Activated T-cell treated with anti-CD3 and anti-CD28 coated beads, Interleukin-2, amount 50 U/mL, for 4 hours (primary cell): ENCODE results near the gene HPCAL1. TPM values are rescaled to one million over a fixed set of nuclear protein-coding genes. Genes with fewer than 3 reads are reported as not detected.
"Not testable (repeated sequence)": the region's sequence is repeated elsewhere in the genome, so short reads cannot be mapped to it uniquely, and the experiment has no call there.

Source experiments
- ATAC-seq, 2 donors: fragments of 200-7000 bp; cut with Tn5 transposase; one replicate each; pipeline ENCODE4 v1.10.0; 2021
- DNase-seq: peaks from one replicate; pipeline ENCODE4 v3.0.0-alpha.2; 2020
- H3K27me3 Mint-ChIP-seq: one replicate; pipeline ENCODE4 v1.8.0; 2021; ENCODE audit warnings: low read depth, mixed read lengths
- H3K36me3 Mint-ChIP-seq: one replicate; pipeline ENCODE4 v1.8.0; 2022; ENCODE audit warnings: mixed read lengths; ENCODE audit not compliant: insufficient read depth
- H3K4me1 Mint-ChIP-seq: one replicate; pipeline ENCODE4 v1.8.0; 2021; ENCODE audit warnings: low read depth, mixed read lengths
- H3K4me3 Mint-ChIP-seq: one replicate; pipeline ENCODE4 v1.8.0; 2021; ENCODE audit warnings: mild to moderate bottlenecking, moderate library complexity, mixed read lengths
- H3K9me3 Mint-ChIP-seq: one replicate; pipeline ENCODE4 v1.8.0; 2021; ENCODE audit warnings: mixed read lengths
- total RNA-seq, 3 donors: library from RNA; stranded (reverse); gene quantifications; one replicate each; pipeline ENCODE4 v1.2.1, GENCODE V29; 2021

The HPCAL1 gene
- total RNA-seq, 3 donors from 2014 or later: 40.8 to 44.7 (median 43.3) TPM

GRCh38 chr2:10298777-10299176 is 3.9 kb upstream of the HPCAL1 start:
- not testable (repeated sequence) for ATAC-seq, H3K4me3 Mint-ChIP-seq, H3K27me3 Mint-ChIP-seq, H3K36me3 Mint-ChIP-seq, H3K9me3 Mint-ChIP-seq, DNase-seq
- H3K4me1 Mint-ChIP-seq: peaks cover 44% of the 10 kb centered on the region

DNA sequence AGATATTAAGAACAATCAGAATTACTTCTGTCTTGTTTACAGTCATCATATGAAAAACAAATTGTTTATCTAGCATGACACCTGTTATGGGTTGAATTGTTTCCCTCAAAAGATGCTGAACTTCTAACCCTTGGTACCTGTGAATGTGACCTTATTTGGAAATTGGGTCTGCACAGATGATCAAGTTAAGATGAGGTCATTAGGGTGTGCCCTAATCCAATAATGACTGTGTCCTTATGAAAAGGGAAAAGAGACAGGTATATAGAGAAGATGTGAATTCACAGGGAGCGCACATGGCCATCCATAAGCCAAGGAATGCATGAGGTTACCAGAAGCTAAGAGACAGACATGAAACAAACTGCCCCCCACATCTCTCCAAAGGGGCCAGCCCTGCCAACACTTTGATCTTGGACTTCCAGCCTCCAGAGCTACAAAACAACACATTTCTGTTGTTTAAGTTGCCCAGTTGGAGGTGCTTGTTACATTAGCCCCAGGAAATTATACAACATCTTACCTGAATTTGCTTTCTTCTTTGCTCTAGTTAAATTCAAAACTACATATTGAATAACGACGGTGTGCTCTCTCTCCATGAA is 2.3 kb upstream of the HPCAL1 start:
- H3K4me3 Mint-ChIP-seq: peak overlapping the region; percentile 36
- no peaks in the 10 kb centered on the region for H3K27me3 Mint-ChIP-seq
- H3K9me3 Mint-ChIP-seq: no peaks in the 10 kb centered on the region
- no peak for DNase-seq
- no peaks in the 10 kb centered on the region for H3K36me3 Mint-ChIP-seq
- ATAC-seq: no peak
- H3K4me1 Mint-ChIP-seq: peaks cover 58% of the 10 kb centered on the region

DNA sequence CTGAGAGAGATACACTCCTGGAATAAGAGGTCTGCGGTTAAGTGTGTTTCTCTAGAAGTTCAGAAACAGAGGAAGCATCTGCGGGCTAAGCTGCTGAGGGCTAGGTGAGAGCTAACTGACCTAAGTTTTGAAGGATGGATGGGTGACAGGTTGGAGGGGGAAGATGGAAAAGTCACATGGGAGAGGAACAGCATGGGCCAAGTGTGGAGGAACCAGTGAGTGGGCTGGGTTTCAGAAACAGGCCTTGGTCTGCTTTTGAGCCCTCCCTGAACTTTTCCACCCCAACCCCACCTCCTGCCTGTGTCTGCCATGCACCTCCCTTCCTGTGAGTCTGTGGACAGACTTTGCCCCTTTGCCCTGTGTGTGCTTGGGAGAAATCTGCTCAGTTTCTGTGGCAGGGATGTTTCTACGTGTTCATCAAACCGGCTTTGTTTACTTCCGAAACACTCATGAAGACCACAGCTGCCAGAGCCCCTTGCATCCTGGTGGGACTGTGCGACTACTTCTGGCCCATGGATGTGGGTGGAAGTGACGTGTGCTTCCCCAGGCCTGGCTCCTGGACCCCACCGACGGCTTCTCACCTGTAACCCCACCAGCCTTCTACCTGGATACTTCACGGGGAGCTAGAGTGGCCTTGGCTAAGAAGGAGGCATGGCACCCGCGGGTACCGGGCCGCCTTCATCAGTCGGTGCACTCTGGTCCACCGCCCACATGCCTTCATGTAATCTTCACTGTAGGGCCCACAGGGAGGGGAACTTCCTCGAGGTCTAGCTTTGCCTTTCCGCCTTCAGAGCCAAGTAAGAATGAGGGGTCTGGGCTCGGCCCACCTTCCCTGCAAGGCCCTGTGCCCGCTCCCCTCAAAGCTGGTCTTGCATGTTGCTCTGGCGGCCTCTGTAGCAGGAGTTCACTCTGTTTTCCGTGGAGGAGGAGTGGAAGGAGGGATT is 1.4 kb upstream of the HPCAL1 start:
- Mint-ChIP-seq H3K4me3 (peak overlapping the region; percentile 72), H3K36me3 (no peaks in the 10 kb centered on the region), H3K4me1 (peaks cover 67% of the 10 kb centered on the region), H3K27me3 (no peaks in the 10 kb centered on the region), H3K9me3 (no peaks in the 10 kb centered on the region)
- ATAC-seq (no peak), DNase-seq (no peak)

- peak overlapping the region; percentile 72 for H3K4me3 Mint-ChIP-seq
- ATAC-seq: no peak
- H3K4me1 Mint-ChIP-seq: peaks cover 72% of the 10 kb centered on the region
- no peaks in the 10 kb centered on the region for H3K9me3 Mint-ChIP-seq
- no peaks in the 10 kb centered on the region for H3K27me3 Mint-ChIP-seq
- no peak for DNase-seq
- no peaks in the 10 kb centered on the region for H3K36me3 Mint-ChIP-seq
Observed at GRCh38 chr2:10301941-10302478, 694 bp upstream of the HPCAL1 start.

- DNase-seq (no peak), ATAC-seq (peak; percentile 12 to 18)
- peak overlapping the region; percentile 97 for H3K4me3 Mint-ChIP-seq
- peaks cover 72% of the 10 kb centered on the region for H3K4me1 Mint-ChIP-seq
- H3K36me3 Mint-ChIP-seq: no peaks in the 10 kb centered on the region
- H3K9me3 Mint-ChIP-seq: no peaks in the 10 kb centered on the region
- no peaks in the 10 kb centered on the region for H3K27me3 Mint-ChIP-seq
Observed at GRCh38 chr2:10303181-10303693, 533 bp downstream of the HPCAL1 start.

GRCh38 chr2:10303694-10304378 is 1.1 kb downstream of the HPCAL1 start:
- Mint-ChIP-seq H3K9me3 (no peaks in the 10 kb centered on the region), H3K4me3 (peak overlapping the region; percentile 97), H3K36me3 (no peaks in the 10 kb centered on the region), H3K27me3 (no peaks in the 10 kb centered on the region), H3K4me1 (peaks cover 72% of the 10 kb centered on the region)
- DNase-seq (peak; percentile 35), ATAC-seq (peak; percentile 19 to 23)

DNA sequence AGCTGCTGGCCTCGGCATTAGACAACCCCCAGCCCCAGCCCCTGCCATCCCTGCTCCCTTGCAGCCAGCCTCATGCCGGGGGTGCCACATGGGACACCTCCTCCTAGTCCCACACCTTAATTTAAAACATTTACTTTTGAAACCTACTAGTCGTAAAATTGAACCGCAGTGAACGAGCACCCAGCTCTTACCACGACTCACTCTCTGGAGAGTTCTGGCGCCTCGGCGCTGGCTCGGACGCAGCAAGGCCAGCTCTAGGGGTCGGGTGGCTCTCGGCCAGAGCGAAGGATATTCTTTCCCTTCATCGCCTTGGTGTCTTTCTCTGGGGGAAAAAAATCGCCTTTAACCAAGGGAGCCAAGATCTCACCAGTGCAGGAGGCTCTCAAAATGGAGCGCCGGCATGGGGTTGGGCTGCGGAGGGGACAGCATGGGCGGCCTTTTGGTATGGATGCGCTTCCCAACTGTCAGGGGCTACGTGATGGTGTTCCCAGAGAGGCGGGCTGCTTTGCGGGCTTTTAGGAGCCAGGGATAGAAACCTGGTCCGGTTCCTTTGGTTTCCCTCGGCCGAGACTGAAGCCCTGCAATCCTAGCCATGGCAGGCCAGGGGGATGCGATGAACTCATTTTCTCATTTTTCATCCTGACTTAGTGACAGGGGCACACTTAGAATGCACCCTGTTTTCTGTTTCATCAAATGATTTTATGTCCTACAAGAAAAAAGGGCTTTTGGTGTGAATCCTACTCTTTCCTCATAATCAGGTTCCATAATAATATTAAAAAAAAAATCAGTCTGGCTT is 2.0 kb downstream of the HPCAL1 start:
- Mint-ChIP-seq H3K9me3 (no peaks in the 10 kb centered on the region), H3K4me3 (peak overlapping the region; percentile 97), H3K36me3 (no peaks in the 10 kb centered on the region), H3K27me3 (no peaks in the 10 kb centered on the region), H3K4me1 (peaks cover 77% of the 10 kb centered on the region)
- no peak for ATAC-seq
- DNase-seq: no peak

GRCh38 chr2:10305254-10305635 is 2.5 kb downstream of the HPCAL1 start:
- peak overlapping the region; percentile 97 for H3K4me3 Mint-ChIP-seq
- H3K27me3 Mint-ChIP-seq: no peaks in the 10 kb centered on the region
- DNase-seq: no peak
- no peaks in the 10 kb centered on the region for H3K36me3 Mint-ChIP-seq
- H3K4me1 Mint-ChIP-seq: peaks cover 80% of the 10 kb centered on the region
- ATAC-seq: peak; percentile 19 to 23
- no peaks in the 10 kb centered on the region for H3K9me3 Mint-ChIP-seq

DNA sequence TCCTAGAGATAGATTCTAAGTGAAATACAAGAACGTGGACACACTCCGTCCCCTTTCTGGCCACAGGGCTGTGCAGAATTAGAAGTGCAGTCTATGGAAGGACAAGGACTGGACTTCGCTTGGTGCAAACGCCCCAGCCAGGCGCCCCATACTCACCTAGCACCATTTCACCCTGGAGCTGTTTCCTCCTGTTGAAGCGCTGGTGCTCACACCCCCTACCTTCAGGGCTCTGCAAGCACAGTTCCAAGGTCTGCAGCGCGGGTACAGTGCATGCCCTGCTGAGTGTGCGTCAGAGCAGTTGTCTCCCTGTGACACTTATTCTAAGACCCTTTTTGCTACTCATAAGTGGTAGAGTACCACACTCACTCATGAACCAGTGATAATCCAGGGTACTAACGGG is 3.0 kb downstream of the HPCAL1 start:
- peaks cover 78% of the 10 kb centered on the region for H3K4me1 Mint-ChIP-seq
- ATAC-seq (peak; percentile 12 to 13), DNase-seq (peak; percentile 48)
- H3K36me3 Mint-ChIP-seq: no peaks in the 10 kb centered on the region
- no peaks in the 10 kb centered on the region for H3K9me3 Mint-ChIP-seq
- no peaks in the 10 kb centered on the region for H3K27me3 Mint-ChIP-seq
- peak overlapping the region; percentile 97 for H3K4me3 Mint-ChIP-seq

DNA sequence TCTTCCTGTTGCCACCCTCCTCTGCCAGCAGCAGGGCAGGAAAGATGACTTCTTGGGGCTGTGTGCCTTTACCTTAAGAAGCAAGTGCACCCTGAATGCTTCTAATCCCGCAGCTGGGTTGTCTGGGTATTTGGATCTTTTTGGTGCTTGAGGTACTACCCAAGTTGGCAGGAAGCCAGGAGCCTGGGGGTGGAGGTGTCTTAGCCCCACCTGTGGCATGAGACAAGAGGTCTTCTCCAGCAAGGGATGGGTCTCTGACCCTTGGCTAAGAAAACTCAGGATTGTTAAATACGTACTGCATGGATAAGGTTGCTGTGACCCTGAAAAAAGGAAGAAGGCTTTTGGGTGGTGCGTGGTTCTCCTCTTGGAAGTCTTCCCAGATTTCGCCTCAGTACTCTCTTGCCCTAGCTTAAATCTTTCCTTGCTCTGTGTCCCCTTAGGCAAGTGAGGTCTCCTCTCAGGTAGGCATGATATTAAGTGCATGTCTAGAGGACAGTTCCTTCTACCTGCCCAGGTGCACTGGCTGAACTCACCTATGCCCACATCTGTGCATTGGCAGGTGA is 4.3 kb downstream of the HPCAL1 start:
- no peak overlapping the region for H3K4me3 Mint-ChIP-seq
- H3K27me3 Mint-ChIP-seq: no peaks in the 10 kb centered on the region
- H3K36me3 Mint-ChIP-seq: no peaks in the 10 kb centered on the region
- ATAC-seq (no peak), DNase-seq (no peak)
- no peaks in the 10 kb centered on the region for H3K9me3 Mint-ChIP-seq
- H3K4me1 Mint-ChIP-seq: peaks cover 68% of the 10 kb centered on the region

- Mint-ChIP-seq H3K4me3 (no peak overlapping the region), H3K9me3 (no peaks in the 10 kb centered on the region), H3K27me3 (no peaks in the 10 kb centered on the region), H3K36me3 (no peaks in the 10 kb centered on the region), H3K4me1 (peaks cover 68% of the 10 kb centered on the region)
- DNase-seq (no peak), ATAC-seq (no peak)
Observed at GRCh38 chr2:10307561-10308156, 5.0 kb downstream of the HPCAL1 start.

GRCh38 chr2:10308866-10309265 is 6.2 kb downstream of the HPCAL1 start:
- peaks cover 70% of the 10 kb centered on the region for H3K4me1 Mint-ChIP-seq
- no peaks in the 10 kb centered on the region for H3K27me3 Mint-ChIP-seq

DNA sequence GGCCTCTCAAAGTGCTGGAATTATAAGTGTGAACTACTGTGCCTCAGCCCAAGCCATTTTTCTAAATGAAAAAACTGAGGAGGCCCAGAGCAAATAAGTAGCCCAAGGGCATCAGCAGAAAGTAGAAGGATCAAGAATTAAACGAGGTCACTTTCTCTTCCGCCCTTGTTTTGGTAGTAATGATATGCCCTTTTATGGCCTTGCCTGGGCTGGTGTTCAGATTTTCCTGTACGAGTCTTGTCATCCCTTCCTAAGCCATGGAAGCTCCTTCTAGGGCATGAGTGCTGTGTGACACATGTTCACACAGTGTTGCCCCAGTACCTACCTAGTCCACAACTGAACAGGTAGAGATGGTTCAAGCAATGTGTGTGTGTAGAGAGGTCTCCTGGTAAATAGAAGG is 6.6 kb downstream of the HPCAL1 start:
- Mint-ChIP-seq H3K4me1 (peaks cover 73% of the 10 kb centered on the region), H3K27me3 (no peaks in the 10 kb centered on the region), H3K4me3 (no peak overlapping the region), H3K36me3 (no peaks in the 10 kb centered on the region), H3K9me3 (no peaks in the 10 kb centered on the region)
- ATAC-seq (no peak), DNase-seq (no peak)

More at GRCh38 chr2:10308866-10309265, 6.2 kb downstream of the HPCAL1 start:
- ATAC-seq (no peak), DNase-seq (no peak)
- Mint-ChIP-seq H3K9me3 (no peaks in the 10 kb centered on the region), H3K36me3 (no peaks in the 10 kb centered on the region), H3K4me3 (no peak overlapping the region)
